IPS-NIHi11 (cell line): ENCODE data around the gene TBX10.
"Not testable (repeated sequence)": the region's sequence is repeated elsewhere in the genome, so short reads cannot be mapped to it uniquely, and the experiment has no call there.

ENCODE experiments used
- DNase-seq: peaks from one replicate; pipeline ENCODE4 v3.0.0; 2012; ENCODE audit warnings: mixed read lengths, low spot score

The TBX10 gene

DNA sequence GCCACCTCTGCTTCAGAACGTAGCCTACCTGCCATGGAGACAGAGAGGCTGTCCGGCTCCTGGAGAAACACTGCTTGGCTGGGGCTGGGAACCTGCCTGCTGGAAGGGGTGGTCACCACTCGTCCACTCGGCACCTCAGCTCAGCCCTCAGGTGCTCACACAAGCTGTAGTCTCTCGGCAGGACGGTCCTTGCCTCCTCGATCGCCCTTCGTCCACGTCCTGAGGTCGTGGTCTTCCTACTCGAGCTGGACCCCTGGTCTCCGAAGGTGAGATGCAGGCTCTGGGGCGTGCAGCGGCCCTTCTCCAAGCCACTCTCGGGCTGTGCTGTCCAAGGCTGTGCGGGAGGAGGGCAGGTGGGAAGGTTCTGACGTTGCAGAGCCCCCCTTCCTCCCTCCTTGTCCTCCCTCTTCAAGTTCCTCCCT lies at the start of gene TBX10:
Gene TBX10 (minus strand): TSS at position 326 of the 422 bp plus-strand sequence. CDS start 291 bp downstream, at position 35.
- no peak for DNase-seq

DNA sequence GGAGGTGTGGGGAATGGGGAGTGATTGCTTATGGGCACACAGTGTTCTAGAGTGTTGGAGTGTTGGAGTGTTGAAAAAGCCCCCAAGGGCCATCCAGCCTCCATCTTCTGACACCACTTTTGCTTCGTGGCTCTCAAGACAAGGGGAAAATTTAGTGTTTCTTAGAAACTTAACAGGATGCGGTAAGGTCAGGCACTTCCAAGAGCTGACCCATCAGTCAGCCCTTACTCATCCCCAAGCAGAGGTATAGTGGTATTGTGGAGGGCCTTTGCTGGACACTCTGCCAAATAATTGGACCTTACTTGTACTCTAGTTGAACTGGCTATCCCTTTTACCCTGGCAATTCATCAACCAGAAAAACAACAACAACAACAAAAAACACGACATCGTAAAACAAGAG lies 49.6 kb upstream of the TBX10 start:
- DNase-seq = no peak

DNA sequence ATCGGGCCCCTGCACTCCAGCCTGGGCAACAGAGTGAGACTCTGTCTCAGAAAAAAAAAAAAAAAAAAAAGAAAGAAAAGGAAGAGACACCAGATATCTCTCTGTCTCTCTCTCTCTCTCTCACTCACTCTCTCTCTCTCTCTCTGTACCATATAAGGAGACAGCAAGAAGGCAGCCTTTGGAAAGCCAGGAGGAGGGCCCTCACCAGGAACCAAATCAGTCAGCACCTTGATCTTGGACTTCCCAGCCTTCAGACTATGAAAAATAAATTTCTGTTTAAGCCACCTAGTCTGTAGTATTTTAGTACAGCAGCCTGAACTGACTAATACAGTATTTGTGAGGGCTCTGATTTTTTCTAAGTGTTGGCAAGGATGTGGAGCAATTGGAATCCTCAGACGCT lies 48.4 kb upstream of the TBX10 start:
- DNase-seq = no peak

DNA sequence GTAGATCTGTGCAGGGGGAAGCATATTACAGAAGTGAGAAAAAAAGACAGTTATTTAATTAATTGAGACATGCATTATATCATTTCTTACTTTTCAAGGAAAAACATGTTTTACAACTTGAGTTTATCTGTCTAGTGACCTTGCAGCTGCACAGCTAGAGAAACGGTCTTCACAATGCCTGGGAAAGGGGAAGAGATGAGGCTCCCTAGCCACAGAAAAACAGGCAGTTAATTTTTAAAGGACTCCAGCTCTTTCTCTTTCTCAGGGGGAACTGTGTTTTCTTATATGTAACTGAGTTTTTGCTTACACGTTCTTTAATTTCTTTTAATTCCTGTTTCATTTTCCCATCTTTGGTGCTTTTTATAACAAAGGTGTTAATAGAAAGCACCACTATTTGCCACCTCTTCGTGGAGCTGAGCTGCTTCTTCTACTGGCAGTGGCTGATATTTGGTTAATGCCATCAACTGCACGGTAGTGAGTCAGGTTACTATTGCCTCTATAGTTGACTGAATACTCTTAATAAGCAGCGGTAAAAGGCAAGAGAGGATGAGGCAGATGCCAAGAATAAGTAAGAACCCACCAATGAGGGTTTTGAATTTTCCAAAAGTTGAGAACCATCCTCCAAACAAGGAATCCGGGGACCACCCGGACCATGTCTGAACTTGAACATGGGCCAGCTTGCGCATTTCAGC lies 46.2 kb upstream of the TBX10 start:
- not testable (repeated sequence) for DNase-seq

DNA sequence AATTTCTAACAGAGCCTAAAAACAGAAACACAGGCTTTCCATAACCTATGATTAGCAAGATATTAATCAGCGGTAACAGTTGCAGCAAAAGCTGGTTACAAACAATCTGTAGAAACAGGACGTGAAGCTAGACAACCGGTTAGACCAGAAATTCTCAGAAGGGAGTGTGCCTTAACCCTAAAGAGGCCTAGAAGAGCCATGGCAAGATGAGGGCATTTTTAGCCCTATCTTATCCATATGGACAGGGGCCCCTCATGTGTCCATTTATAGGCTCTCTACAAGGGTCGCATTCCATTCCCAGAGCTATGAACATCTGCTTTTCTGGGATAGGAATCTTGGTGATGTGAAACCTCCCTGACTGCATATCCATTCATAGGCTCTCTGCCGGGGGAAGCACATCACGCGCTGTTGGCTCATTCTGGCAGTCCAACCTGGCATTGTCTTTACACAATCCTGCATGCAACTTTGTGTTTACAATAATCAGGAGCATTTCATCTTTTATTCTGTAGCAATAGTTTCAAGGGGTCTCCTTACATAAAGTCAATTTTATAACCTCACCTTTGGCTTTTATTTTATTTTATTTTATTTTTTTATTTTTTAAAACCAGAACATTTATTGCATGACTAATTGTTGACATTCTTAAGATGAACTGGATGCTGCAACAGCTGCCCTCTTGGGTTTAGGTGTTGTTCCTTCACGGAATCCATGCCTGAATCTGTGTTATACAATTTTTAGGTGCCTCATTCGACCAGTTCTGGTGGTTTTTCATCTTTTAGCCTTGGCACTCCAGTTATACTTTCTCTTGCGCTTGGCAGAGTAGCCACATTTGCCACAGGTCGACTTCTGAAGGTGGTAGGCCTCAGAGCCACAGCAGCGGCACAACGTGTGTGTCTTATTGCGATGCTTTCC lies 42.8 kb upstream of the TBX10 start:
- not testable (repeated sequence) for DNase-seq

DNA sequence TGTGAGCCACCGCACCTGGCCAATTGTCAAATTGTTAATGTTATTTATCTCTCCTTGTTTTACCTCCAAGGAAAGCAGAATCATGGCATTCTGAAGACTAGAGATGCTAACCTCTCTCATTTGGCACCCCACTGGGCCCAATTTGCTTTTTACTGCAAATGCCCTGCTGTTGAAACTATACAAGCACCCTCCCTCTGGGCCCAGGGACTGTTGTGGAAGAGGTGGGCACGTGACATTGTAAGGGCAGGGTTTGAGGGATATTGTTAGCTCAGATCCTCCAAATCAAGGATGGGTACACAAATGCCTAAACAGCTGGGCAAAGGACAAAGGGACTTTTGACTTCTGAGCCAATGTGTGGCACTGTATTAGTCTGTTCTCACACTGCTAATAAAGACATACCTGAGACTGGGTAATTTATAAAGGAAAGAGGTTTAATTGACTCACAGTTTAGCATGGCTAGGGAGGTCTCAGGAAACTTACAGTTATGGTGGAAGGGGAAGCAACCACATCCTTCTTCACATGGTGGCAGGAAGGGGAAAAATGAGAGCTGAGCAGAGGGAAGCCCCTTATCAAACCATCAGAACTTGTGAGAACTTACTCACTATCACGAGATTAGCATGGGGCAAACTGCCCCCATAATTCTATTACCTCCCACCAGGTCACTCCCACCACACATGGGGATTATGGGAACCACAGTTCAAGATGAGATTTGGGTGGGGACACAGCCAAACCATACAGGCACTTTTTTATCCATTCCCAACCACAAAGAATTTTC lies 41.3 kb upstream of the TBX10 start:
- DNase-seq = no peak

DNA sequence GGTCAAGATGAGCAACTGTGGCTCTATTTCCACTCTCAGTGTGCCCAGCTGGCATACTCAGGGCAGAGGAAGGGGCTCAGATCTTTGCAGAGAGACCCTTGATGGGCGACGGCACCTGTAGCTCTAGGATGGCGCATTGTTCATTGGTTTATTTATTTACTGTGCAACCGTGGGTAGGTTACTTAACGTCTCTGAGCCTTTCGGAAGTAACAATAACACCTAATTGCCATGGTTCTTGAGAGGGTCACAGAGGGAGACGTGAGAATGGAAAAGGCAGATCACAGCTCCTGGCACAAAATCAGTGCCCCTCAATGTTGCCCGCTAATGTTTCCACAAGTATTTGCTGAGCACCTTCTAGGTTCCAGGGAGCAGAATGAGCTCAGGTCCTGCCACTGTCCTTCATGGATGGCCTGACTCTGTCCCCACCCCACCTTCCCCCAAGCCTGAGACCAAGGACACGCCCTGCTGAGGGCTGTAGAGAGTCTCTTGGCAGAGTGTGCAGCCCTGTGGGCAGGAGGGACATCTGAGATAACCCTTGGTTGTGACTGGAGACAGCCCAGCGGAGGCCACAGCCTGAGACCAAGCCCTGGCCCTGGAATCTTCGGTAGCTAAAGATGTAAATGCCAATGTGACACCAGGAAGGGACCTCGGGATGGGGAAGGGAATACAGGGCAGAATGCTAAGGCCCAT lies 35.6 kb upstream of the TBX10 start:
- DNase-seq = no peak

DNA sequence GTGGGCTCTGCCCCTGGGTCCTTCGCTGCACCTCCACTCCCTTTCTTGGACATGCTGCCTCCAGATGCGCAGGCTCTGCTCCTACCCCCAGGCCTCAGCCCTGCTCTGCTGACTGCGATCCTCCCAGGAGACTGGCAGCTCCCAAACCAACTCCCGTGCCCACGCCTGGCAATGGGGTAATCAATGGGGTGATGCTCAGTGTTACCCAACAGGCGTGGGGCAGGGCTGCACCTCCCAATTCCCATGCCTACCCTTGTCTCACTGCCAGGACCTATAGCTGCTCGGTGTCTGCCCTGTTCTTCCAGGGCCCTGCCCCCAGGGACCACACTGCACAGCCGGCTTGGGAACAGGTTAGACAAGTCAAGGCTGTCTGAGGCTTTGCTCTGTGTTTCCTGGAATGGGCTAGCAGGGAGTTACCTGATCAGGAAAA lies 34.9 kb upstream of the TBX10 start, which contains the start of gene ALDH3B2:
Gene ALDH3B2 (minus strand): TSS at position 182 of the 430 bp plus-strand sequence. CDS start 7,688 bp downstream, outside the sequence.
- DNase-seq = peak; percentile 69

DNA sequence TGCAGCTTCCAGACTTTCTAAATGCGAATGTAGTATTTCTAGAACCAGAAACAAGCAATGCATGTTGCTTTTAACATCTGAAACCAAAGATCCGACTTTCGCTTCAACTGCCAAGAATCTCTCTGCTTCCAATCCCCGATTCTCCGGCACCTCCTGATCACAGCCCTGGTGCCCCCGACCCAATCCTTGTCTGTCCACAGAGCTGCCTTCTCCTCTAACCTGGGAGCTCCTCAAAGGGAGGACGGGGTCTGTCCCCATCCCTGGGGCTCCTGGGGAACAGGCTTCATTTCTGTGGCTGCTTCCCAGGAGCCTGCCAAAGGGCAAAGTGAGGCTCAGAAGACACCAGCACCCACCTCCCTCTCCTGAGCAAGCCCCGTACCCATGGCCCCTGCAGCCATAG lies 34.3 kb upstream of the TBX10 start:
- no peak for DNase-seq

DNA sequence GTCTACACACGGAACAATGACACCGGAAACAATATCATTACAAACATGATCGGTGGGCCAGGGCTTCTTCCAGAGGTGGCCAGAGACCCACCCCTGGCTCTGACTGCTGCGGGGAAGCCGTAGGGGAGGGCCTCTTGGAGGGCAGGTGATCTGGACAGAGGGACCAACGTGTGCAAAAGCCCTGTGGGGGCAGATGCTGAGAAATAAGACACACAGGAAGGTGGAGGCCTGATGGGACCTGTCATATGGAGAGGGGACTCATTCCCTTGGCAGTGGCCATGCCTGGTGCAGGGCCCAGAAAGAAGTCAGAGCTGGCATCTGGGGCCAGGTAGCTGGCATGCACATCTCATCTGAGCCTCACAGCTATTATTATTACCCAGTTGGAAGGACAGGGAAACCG lies 33.8 kb upstream of the TBX10 start:
- DNase-seq = no peak

DNA sequence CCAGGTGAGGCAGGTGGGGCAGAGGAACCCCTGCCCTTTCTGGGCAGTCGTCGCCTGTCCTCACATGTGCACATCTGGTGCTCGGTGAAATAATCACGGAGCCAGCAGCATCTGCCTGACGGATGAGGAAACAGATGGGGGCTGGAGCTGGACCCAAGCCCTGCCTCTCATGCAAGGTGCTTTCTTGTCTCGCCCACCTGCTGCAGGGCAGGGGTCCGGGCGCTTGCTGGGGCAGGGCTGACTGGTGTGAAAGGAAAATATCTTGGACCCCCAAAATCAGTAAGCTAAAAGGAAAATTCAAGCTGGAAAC lies 31.6 kb upstream of the TBX10 start:
- DNase-seq = no peak

DNA sequence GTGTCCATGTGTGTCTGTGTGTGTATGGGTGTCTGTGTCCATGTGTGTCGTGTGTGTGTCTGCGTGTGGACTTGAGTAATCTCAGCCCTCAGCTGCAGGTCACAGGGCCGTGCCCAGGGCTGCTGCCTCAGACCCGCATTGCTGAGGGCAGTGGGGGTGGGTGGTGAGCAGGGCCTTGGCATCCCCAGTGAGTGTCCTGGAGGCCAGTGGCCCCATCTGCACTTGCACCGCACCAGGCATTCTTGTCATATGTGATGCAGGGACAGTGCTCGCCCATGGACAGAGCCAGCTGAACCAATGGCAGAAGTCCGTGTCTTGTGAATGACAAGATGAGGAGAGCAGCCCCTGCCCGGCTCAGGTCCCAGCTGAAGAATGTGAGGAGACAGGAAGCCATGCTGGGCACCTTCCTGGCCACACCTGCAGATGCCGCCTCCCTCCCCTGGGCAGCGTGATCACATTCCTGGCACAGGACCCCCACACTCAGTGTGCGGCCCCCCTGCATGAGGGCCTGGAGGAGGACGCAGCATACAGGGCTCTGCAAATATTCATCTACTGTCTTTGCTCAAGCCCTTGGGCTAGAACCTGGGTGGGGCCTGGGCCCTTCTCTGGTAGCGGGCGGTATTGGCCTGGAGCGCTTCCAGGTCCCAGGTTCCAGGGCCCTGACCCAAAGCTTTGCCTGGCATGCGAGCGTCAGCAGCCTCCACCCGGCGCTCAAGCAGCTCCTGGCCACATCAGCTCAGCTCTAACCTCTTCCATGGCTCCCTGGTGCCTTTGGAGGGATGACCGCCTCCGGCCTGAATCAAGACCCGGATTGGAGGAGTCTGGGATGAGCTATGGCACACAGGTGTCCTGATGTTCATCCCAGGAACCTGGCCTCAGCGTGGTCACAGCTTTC lies 31.0 kb upstream of the TBX10 start:
- DNase-seq = no peak

DNA sequence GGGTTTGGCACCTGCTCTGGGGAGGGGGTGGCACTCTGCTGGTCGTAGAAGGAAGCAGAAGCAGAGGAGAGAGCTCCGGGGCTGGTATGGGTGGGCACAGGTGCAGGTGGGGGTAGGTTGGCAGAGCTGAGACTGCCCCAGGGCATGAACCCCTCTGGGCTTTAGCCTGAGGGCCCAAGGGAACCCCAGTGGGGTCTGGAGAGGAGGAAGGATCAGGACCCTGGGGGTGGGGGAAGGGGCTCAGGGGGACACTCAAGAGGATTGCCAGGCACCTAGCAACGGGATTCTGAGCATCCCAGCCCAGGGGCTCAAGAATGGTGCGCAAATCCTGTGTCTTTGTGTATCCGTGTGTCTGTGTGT lies 28.6 kb upstream of the TBX10 start:
- no peak for DNase-seq

DNA sequence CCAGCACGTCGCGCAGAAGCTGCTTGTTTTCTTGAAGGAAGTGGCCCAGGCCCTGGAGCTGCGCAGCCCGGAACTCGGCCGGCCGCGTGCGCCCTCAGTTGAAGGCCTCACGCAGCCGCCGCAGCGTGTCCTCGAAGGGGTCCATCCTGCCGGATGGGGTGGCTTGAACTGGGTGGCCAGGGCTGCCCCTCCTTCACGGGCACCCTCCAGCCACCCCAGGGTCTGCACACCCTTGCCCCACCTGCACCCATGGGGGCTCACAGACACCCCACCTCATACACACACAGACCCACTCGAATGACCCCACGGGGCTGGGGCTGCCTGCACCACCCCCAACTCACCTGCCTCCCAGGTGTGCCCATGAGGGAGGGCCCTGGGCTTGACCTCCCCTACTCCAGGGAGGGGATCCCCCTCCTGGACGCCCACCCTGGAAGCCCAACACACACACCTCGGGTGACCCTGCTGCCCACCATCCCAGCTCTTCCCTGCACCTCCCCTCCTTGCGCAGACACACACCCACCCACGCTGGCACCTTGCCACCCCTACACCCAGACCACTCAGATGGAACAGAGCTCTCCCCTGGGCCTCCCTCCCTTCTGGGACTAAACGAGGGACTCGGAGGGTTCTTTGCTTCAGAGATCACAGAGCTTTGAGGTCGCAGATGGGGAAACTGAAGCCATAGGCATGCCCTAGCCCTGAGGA lies 28.1 kb upstream of the TBX10 start:
- no peak for DNase-seq

DNA sequence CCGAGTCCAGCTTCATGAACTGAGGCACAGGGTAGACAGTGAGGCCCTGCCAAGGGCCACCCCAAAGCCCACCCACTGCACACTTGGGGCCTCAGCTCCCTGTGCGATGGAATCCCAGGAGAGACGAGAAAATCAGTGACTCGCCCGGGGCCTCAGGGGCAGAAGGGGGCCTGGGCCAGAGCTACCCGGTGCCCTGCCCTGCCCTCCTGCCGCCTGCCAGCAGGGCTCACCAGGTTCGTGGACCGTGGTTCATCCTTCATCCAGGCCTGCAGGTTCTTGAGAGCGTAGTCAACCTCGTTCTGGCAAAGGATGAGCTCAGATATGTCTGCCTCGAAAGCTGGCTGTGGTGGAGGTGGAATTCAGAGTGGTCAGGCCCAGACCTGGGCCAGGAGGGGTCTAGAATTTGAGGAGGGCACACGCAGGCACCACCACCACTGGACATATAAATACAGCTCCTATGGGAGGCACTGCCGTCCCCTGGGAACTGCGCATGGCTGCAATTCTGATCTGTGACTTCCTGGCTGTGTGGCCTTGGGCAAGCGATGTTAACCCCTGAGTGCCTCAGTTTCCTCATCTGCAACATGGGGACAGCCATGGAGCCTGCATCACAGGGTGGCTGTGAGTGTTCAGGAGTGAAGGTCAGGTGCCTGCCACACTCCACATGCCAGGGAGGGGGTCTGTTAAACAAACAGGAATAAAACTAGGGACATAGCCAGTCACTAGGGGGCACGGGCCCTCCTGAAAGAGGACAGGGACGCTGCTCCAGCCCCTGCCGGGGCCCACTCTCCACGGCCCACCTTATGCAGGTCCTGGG lies 27.3 kb upstream of the TBX10 start:
- no peak for DNase-seq

DNA sequence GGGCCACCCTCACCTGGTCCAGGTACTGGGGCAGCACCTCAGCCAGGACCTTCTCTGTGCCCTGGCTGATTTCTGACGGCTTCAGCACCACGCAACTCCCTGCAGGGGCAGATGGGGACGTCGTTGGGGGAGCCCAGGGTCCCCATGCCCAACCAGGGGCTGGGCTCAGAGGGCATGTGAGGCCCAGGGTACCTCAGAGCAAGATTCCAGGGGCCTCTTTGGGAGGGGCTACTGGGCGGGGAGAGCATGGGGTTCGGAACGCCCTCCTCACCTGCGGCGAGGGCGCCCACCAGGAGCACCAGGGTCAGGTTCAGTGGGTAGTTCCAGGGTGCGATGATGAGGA lies 26.7 kb upstream of the TBX10 start:
- DNase-seq = no peak

DNA sequence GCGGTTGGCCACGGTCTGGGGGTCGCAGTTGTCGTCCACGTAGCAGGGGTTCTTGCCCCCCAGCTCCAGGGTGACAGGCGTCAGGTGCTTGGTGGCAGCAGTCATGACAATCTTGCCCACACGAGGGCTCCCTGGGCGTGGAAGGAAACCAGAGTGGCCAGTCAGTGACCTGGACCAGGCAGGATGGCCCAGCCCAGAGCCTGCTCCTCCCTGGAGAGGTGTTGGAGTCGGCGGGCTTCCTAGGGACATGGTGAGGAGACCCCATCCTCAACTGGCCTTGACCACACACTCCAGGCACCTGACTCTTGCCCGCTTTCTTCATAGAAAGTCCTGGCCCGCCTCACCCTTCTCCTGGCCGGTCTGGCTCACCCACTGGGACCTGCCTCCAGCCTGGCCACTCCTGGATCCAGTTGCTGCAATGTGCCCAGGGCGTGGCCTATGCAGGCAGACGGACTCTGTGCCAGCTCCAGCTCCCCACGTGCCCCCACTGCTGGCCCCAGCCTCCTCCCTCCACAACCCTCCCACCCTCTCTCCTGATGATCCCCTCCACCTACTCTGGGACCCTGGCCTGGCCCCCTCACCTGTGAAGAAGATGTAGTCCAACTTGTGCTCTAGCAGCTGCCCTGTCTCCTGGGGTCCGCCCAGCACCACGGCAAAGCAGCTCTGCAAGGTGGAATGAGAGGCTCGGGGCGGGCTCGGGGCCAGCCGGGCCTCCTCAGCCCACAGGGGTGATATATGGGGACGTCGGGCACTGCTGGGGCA lies 26.2 kb upstream of the TBX10 start:
- peak; percentile 67 for DNase-seq

DNA sequence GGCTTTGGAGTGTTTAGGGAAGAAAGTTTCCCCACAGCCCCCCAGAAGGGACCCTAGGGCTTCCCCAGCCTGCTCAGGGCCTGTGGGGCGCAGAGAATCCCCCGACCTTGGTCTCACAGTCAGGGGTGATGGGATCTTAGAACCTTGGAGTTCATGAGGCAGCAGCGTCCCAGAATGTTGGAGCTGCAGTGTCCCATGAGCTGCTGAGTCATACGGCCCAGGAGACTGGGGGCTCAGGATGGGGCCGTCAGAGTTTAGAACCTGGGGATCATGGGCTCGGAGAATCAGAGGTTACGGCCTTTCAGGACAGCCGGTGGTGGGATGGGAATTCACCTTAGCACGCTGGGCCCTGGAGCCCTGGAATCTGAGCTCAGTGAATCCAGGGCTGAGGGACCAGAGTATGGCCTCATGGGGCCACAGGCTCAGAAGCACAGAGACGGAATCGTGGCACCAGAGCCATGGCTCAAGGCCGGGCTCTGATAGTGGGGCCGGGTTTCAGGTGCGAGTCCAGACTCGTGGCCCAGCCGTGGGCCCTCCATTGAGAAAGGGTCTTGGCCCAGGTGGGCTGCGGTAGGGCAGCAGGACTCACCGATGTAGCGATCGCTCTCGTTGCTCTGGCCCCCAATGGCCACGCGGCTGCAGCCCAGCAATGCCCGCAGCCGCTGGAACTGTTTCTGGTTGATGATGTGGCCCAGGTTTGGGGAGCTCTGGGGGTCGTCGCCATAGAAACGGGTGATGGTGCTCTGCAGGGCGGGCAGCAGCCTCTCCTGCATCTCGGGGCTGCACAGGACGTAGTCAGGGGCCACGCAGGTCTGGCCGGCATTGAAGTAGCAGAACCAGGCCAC lies 25.4 kb upstream of the TBX10 start:
- DNase-seq = no peak
